EH (cell line): ENCODE measurements around the gene RNU4-1.
A peak's percentile ranks its signal among the peaks of the same experiment; 100 is the strongest.

Source experiments
- DNase-seq: peaks from one replicate; pipeline ENCODE4 v3.0.0-alpha.2; 2015; ENCODE audit warnings: low read depth

Gene RNU4-1

GRCh38 chr12:120290609-120291305, 2.3 kb downstream of the RNU4-1 start:
- DNase-seq = no peak

GRCh38 chr12:120287491-120287890, 5.5 kb downstream of the RNU4-1 start:
- DNase-seq = no peak

GRCh38 chr12:120286768-120287490, 6.1 kb downstream of the RNU4-1 start:
- peak; percentile 36 for DNase-seq

GRCh38 chr12:120284381-120284780, 8.7 kb downstream of the RNU4-1 start:
- DNase-seq = no peak

GRCh38 chr12:120283318-120283717, 9.7 kb downstream of the RNU4-1 start:
- DNase-seq = no peak

GRCh38 chr12:120278137-120279069, 14.6 kb downstream of the RNU4-1 start:
- no peak for DNase-seq

- DNase-seq = peak; percentile 72
These were observed 16.3 kb downstream of the RNU4-1 start for GRCh38 chr12:120276734-120277133.

GRCh38 chr12:120267736-120268135, 25.3 kb downstream of the RNU4-1 start:
- DNase-seq = no peak

GRCh38 chr12:120266180-120266870, 26.7 kb downstream of the RNU4-1 start:
- DNase-seq = no peak

- DNase-seq = peak; percentile 82
These were observed 27.4 kb downstream of the RNU4-1 start, which contains the start of gene PXN for GRCh38 chr12:120265473-120266179. Gene PXN (minus strand): TSS chr12:120265730. CDS start chr12:120265629, 101 bp downstream.

GRCh38 chr12:120264904-120265472, 28.0 kb downstream of the RNU4-1 start:
- DNase-seq = no peak

- DNase-seq = peak; percentile 46
These were observed 28.7 kb downstream of the RNU4-1 start for GRCh38 chr12:120264086-120264903.

- DNase-seq = peak; percentile 49
These were observed 29.3 kb downstream of the RNU4-1 start for GRCh38 chr12:120263748-120264085.

GRCh38 chr12:120262852-120263747, 29.9 kb downstream of the RNU4-1 start:
- DNase-seq = peak; percentile 67

GRCh38 chr12:120261951-120262851, 30.8 kb downstream of the RNU4-1 start:
- peak; percentile 46 for DNase-seq

- DNase-seq = no peak
These were observed 32.4 kb downstream of the RNU4-1 start for GRCh38 chr12:120260607-120261006.

- no peak for DNase-seq
These were observed 33.4 kb downstream of the RNU4-1 start for GRCh38 chr12:120259418-120260202.
